Hematopoietic multipotent progenitor cell (in vitro differentiated cells): ENCODE measurements around the gene WBP2. TPM values are rescaled to one million over a fixed set of nuclear protein-coding genes. Genes with fewer than 3 reads are reported as not detected.

ENCODE experiments used
- DNase-seq, 3 donors: peaks; one replicate each; pipeline ENCODE4 v3.0.0-alpha.2; 2011 to 2015; ENCODE audit warnings: low read depth in 2 of 3, low spot score in 2 of 3
- total RNA-seq: library from RNA; depleted of rRNA; stranded (reverse); fragments of >200 nt; gene quantifications from one replicate; pipeline ENCODE4 v1.2.3, GENCODE V29; 2012

The WBP2 gene
- total RNA-seq, 1 donor, result 29.6 TPM

GRCh38 chr17:75846692-75847613, 8.2 kb downstream of the WBP2 start:
- no peak for DNase-seq

DNA sequence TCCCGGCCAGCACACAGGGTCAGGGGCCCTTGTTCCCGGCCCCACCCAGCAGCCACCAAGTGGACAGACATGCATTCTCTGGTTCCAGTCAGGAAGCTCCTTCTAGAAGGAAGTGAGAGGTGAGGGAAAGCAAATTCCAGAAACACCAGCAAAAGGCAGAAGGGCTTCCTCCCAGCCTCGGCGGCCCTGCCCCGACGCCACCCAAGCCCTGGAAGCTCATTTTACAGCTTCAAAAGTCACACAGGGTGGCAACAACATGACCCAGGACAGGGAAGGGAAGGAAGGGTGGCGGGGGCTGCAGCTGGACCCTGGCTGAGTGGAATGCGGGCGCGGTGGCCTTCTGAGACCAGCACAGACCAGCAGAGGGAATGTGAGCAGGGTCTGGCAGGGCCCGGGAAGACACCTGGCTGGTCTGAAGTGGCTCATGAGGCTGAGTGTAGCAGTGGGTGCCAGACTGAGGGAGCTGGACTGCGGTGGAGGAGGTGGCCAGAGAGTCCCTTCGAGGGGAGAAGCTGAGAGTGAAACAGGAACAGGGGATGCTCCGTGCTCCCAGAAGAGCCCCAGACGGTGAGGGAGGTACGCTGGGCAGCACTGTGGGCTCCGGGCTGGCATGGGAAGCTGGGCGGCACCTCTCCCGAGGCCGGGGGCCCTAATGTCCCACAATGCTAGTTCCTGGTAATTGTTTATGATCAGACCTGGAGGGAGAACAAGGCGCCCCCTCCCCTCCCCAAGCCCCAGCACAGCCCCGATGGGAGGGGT, 9.0 kb downstream of the WBP2 start:
- DNase-seq, result no peak

DNA sequence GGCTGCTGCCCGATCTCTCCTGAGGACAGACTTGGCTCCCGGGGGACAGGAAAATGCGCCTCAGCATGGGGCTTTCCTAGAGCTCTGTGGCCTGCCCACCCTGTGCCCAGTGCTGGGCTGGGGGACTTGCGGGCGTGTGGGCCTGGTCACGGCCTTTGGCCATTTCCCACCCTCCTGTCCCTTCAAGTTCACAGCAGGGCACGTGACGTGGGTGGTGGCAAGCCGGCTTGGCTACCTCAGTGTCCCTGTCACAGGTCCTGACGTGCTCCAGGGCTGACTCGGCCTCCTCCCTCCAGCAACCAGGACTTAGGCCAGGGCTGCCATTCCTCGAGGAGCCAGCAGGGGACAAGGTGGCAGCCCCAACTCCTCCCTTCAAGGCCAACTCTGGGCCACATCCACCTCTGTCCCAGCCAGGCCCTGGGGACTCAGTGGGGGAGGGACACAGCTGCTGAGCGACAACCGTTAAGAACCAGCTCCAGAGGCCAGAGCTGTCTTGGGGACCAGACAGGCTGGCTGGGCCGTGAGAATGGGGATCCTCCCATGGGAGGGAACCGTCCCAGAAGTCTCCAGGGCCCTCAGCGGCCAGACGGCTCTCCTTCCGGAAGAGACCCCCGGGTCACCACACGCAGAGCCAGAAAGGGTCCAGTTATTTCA, 9.9 kb downstream of the WBP2 start:
- DNase-seq, result peak in 2 of 3 donors; percentile 81 to 89

DNA sequence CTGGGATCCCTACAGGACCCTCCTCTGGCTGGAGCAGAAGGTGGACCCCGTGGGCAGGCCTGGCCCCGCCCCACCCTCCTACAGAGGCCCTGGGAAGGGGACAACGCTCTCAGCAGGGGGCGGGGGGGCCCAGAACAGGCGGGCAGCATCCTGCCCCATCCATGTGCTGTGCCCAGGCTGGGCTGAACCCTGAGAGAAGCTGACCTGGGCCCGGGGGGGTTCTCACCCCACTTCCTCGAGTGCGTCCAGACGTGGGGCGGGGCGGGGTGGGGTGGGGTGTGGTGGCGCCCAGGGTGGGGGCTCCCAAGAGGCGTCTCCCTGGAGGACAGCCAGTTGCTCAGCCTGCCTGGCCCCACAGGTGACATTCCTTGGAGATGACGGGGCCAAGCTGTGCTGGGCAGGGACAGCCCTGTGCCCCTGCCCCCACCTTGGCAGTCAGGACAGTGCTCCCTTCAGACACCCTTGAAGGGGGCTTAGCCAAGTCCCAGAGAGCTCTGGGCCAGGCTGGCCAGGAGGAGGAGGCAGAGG, 10.5 kb downstream of the WBP2 start:
- DNase-seq, result no peak

GRCh38 chr17:75843577-75844529, 11.3 kb downstream of the WBP2 start, which contains the start of gene UNC13D:
Gene UNC13D (minus strand): TSS chr17:75844404. CDS start chr17:75844337, 67 bp downstream.
- DNase-seq, result peak in 2 of 3 donors; percentile 86 to 95

DNA sequence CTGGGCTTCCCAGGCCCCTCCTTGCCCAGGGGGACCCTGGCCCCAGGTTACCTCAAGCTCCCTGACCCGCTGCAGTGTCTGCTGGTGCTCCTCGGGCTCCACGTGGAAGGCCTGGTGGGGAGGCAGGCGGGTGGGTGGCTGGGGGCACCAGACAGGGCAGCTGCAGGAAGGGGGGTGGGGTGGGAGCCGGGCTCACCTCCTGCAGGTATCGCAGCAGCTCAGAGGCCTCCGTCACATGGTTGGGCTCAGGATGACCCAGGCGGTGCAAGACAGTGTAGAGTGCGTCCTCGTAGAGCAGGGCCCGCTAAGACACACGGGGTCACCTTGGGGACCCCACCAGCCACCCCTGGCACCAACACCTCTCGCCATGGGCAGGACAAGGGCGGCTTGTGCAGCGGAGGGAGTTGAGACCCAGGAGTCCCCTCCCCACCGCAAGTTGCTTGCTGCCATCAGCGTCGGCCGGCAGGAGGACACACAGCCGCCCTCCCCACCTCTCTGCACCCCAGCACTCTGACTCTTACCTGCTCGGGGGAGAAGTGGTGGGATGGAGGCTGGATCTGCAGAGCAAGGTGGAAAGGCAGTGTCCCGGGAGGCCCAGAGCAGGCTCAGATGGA, 12.1 kb downstream of the WBP2 start:
- DNase-seq, result peak in 1 of 3 donors; percentile 33

- DNase-seq, result no peak
These were observed 12.7 kb downstream of the WBP2 start for GRCh38 chr17:75842411-75842810.

DNA sequence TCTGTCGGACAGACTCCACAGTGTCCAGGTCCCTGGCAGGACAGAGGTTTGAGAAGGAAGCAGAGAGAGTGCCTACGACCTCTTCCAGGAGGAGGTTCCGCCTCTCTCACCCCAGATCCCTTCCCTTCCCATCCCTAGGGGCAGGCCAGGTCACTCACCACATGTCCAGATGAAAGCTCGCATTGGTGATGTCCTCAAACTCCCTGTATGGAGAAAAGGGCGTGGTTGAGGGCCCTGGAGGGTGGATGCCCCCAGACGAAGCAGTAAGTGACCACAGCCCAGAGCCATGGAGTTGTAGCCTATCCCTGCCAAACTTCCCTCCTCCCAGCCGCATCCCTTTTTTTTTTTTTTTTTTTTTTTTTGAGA, 14.4 kb downstream of the WBP2 start:
- no peak for DNase-seq

DNA sequence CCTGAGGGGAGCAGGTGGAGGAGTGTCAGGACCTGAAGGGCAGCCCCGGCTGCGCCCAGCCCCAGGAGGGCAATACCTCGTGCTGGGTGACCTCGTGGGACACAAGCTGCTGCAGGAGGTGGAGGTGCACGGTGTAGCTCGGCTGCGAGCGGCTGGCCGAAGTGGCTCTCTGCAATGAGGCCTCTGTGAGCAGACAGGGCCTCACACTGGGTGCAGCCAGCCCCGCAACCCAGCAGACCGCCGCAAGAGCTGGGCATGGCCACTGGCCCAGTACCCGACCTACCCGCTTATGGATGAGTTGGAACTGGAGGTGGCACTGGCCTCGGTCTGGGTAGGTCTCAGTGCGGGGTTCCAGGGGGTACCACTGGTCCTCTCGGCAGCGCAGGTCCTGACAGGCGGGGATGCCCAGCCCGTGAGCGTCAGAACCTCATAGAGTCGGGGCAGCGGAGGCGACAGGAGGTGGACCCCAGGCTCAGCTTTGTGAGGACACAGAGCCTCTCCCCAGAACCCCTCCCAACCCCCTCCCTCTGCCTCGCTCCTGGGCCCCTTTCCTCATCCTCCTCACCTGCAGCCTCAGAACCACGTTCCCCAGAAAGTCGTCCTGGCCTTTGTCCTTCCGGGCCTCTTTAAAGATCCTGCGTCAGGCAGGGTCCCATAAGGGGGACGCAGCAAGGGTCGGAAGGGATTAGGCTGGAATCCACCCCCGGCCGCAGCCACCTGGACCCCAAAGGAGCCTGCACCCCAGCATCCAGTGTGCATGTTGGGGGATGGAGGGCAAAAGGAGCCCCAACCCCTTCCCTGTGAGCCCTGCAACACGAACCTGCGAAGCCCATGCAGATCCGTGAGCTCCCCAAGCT, 15.0 kb downstream of the WBP2 start:
- DNase-seq, result no peak

DNA sequence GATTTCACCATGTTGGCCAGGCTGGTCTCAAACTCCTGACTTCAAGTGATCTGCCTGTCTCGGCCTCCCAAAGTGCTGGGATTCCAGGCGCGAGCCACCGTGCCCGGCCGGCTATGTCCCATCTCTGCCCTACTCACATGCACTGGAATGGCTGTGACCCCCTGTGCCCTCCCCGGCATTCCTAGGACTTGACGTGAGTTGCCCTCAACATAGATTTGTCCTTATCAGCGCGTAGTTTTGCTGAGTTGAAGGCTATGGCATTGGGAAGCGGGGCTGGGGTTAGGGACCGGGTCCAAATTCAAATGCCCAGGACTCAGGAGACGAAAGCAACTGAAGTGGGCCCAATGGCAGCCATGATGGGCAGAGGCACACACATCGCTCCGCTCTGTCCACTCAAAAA, 16.7 kb downstream of the WBP2 start:
- no peak for DNase-seq

DNA sequence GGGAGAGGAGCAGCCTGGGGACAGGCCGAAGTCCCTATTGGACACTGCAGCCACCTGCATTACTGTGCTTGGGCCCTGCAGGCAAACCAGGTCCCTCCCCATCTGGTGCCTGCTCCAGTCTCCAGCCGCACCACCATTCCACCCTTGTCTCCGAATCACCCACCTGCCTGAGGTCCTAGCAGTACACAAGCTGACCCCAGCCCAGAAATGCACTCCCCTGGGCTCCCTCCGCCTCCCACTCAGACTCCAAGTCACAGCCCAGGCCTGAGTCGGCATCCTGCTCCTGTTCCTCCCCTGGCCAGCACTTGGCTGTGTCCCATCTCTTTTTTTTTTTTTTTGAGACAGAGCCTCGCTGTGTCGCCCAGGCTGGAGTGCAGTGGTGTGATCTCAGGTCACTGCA, 17.2 kb downstream of the WBP2 start:
- DNase-seq, result no peak

GRCh38 chr17:75836605-75837004, 18.5 kb downstream of the WBP2 start:
- DNase-seq, result no peak

DNA sequence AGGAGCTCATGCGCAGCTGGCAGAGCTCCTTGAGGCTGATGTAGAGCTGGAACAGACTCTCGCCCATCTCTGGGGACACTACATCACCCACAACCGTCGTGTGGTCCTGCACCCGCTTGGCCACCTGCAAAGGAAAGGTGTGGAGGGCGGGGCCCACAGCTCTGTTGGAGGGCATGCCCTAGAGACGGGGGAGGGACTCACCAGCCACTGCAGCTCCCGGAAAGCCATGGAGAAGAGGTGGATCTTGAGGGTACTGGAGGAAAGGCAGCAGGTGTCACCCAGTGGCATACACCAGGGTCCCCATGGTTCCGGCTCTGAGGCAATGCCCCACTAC, 19.5 kb downstream of the WBP2 start:
- DNase-seq, result no peak

DNA sequence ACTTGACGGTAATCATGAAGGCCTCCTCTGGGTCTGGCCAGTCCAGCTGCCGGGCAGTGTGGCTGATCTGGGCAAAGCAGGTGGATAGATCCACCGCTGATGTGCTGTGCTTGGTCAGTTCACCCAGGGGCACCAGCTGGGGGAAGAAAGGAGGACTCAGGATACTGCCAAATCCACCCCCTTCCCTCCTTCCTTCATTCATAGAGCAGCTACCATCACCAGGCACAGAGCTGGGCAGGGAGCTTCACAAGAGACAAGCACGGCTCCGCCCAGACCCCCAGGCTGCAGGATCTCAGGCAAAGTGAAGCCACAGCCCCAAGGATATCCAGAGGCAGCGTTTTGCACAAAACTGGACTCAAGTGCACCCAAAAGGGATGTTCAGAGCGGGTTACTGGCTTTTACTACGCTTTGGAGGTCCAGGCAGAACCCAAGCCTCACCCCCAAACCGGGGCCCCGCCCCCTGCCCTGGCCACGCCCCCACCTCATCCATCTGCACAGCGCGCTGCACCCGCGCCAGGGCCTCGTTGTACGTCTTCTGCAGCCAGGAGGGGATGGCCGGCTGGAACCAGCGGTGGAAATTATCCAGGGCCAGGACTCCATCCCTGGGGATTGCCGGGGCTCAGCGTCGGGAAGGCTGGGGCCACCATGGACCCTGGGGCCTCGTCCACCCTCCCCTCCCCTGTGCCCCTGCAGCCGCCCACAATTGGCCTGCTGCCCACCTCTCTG, 20.0 kb downstream of the WBP2 start:
- DNase-seq, result no peak

DNA sequence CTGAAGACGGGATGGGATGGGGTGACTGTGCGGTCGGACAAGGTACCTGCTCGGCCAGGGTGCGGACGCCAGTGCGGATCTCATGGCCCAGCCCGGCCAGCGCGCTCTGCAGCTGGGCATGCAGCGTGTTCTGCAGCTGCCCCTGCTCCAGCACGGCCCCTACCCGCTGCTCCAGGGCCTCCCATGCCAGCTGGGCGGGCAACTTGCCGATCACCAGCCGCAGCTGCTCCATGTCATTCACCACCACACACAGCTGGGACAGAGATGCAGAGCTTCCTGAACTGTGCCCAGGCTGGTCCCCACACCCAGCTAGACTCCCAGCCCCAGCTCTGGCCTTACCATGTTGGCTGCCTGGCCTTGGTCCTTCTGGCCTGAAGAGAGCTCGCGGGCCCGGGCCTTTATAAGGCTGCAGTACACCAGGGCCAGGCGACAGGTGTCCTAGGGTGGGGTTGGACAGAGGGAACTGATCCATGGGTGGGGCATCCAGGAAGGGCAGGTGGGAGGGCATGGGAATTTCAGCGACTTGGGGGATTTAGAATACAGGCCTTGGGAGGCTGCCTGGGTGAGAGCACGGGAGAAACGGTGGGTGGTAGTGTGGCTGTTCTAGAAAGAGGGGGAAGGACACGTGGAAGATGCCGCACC, 20.7 kb downstream of the WBP2 start:
- DNase-seq, result no peak

- DNase-seq, result peak in 1 of 3 donors; percentile 42
These were observed 22.3 kb downstream of the WBP2 start for GRCh38 chr17:75832652-75833400.

- peak in 1 of 3 donors; percentile 33 for DNase-seq
These were observed 22.9 kb downstream of the WBP2 start for GRCh38 chr17:75832164-75832651.
